SKM-1 treated with dmso at 0.1 percent for 144 hours (cell line): ENCODE data around the gene EML6.

Experiments
- DNase-seq: peaks from one replicate; lab custom pipeline; 2025; ENCODE audit not compliant: unreplicated experiment; lab: John Stamatoyannopoulos, UW

Gene EML6

GRCh38 chr2:54789878-54790277, 66.4 kb downstream of the EML6 start:
- no peak for DNase-seq

- no peak for DNase-seq
Observed at GRCh38 chr2:54791831-54792230, 68.4 kb downstream of the EML6 start.

GRCh38 chr2:54797307-54797706, 73.8 kb downstream of the EML6 start:
- DNase-seq: no peak

- DNase-seq: no peak
Observed at GRCh38 chr2:54801352-54801751, 77.9 kb downstream of the EML6 start.

- DNase-seq: no peak
Observed at GRCh38 chr2:54803783-54804751, 80.6 kb downstream of the EML6 start.

GRCh38 chr2:54805255-54805654, 81.8 kb downstream of the EML6 start:
- no peak for DNase-seq

GRCh38 chr2:54806975-54807374, 83.5 kb downstream of the EML6 start:
- no peak for DNase-seq

GRCh38 chr2:54808661-54809060, 85.2 kb downstream of the EML6 start:
- no peak for DNase-seq

- no peak for DNase-seq
Observed at GRCh38 chr2:54809819-54810218, 86.4 kb downstream of the EML6 start.

GRCh38 chr2:54810246-54810645, 86.8 kb downstream of the EML6 start:
- no peak for DNase-seq

- DNase-seq: no peak
Observed at GRCh38 chr2:54813584-54813983, 90.1 kb downstream of the EML6 start.

- no peak for DNase-seq
Observed at GRCh38 chr2:54814389-54815147, 91.1 kb downstream of the EML6 start.

GRCh38 chr2:54815148-54815539, 91.7 kb downstream of the EML6 start:
- DNase-seq: no peak

GRCh38 chr2:54818226-54818625, 94.8 kb downstream of the EML6 start:
- no peak for DNase-seq

- DNase-seq: no peak
Observed at GRCh38 chr2:54820558-54820957, 97.1 kb downstream of the EML6 start.

- no peak for DNase-seq
Observed at GRCh38 chr2:54824567-54824966, 101.1 kb downstream of the EML6 start.

GRCh38 chr2:54830546-54830945, 107.1 kb downstream of the EML6 start:
- DNase-seq: no peak

- DNase-seq: no peak
Observed at GRCh38 chr2:54831480-54831879, 108.0 kb downstream of the EML6 start.

GRCh38 chr2:54834721-54835120, 111.3 kb downstream of the EML6 start:
- no peak for DNase-seq

- no peak for DNase-seq
Observed at GRCh38 chr2:54836477-54836876, 113.0 kb downstream of the EML6 start.

GRCh38 chr2:54838585-54839035, 115.1 kb downstream of the EML6 start:
- DNase-seq: peak; percentile 47
